PC-3 (cell line): ENCODE measurements around the gene CLEC4E. TPM values are rescaled to one million over a fixed set of nuclear protein-coding genes. Genes with fewer than 3 reads are reported as not detected.

Source experiments
- ATAC-seq: fragments of 200-7000 bp; cut with Tn5 transposase; 2 replicates; pipeline ENCODE4 v1.9.1; 2020; ENCODE audit warnings: mild to moderate bottlenecking, moderate library complexity
- BruUV-seq: library from RNA; stranded (reverse); fragments of 400-500 nt; replicated peaks from 2 replicates; lab custom pipeline; 2021; lab: Mats Ljungman, UMichigan
- CTCF ChIA-PET: fragments of 300-600 bp; sonication (Branson Sonifier 250); formaldehyde crosslinking; loops from one replicate; lab custom pipeline; 2022; ENCODE audit warnings: antibody characterized with exemption; lab: Charles Lee
- POLR2A ChIA-PET: fragments of 300-600 bp; sonication (Branson Sonifier 250); formaldehyde crosslinking; loops from one replicate; lab custom pipeline; 2022; ENCODE audit warnings: antibody characterized with exemption; ENCODE audit not compliant: unreplicated experiment; lab: Charles Lee
- DNase-seq: peaks from one replicate; pipeline ENCODE4 v3.0.0-alpha.2; 2015
- H2AFZ ChIP-seq: fragments of 300-600 bp; sonication (generic); 2 replicates; pipeline ENCODE4 v1.6.0; 2016; ENCODE audit warnings: antibody characterized with exemption, low read length
- H3F3A ChIP-seq: fragments of 300-600 bp; sonication (generic); one replicate; pipeline ENCODE4 v1.6.0; 2017; ENCODE audit warnings: antibody characterized with exemption, low read length, control low read depth, mild to moderate bottlenecking; ENCODE audit not compliant: unreplicated experiment
- H3K27ac ChIP-seq: fragments of 300-600 bp; sonication (generic); 2 replicates; pipeline ENCODE4 v1.5.1; 2016; ENCODE audit warnings: mild to moderate bottlenecking, low read length
- H3K27me3 ChIP-seq: fragments of 300-600 bp; sonication (generic); 2 replicates; pipeline ENCODE4 v1.6.1; 2016; ENCODE audit warnings: low read length, mixed read lengths
- H3K36me3 ChIP-seq: fragments of 300-600 bp; sonication (generic); 2 replicates; pipeline ENCODE4 v1.6.1; 2016; ENCODE audit warnings: low read depth, mixed run types, low read length, mixed read lengths
- H3K4me1 ChIP-seq: fragments of 300-600 bp; sonication (generic); 2 replicates; pipeline ENCODE4 v1.5.1; 2016; ENCODE audit warnings: low read length; ENCODE audit not compliant: insufficient read depth
- H3K4me2 ChIP-seq: fragments of 300-600 bp; sonication (generic); 2 replicates; pipeline ENCODE4 v1.6.0; 2016; ENCODE audit warnings: low read length
- H3K4me3 ChIP-seq: fragments of 300-600 bp; sonication (generic); 2 replicates; pipeline ENCODE4 v1.5.1; 2016; ENCODE audit warnings: mild to moderate bottlenecking, low read length, mixed read lengths
- H3K79me2 ChIP-seq: fragments of 300-600 bp; sonication (generic); 2 replicates; pipeline ENCODE4 v1.6.1; 2017; ENCODE audit warnings: low read length, mixed read lengths
- H3K9ac ChIP-seq: fragments of 300-600 bp; sonication (generic); 2 replicates; pipeline ENCODE4 v1.6.0; 2016; ENCODE audit warnings: mild to moderate bottlenecking, low read length
- H3K9me2 ChIP-seq: fragments of 300-600 bp; sonication (generic); replicated peaks from 2 replicates; pipeline ENCODE4 v1.6.1; 2016; ENCODE audit warnings: mixed run types, low read length, mixed read lengths
- H3K9me3 ChIP-seq: fragments of 300-600 bp; sonication (generic); 2 replicates; pipeline ENCODE4 v1.6.1; 2016; ENCODE audit warnings: low read length, mixed read lengths
- H4K20me1 ChIP-seq: fragments of 300-600 bp; sonication (generic); 2 replicates; pipeline ENCODE4 v1.6.1; 2016; ENCODE audit warnings: low read length, mixed read lengths
- EZH2 ChIP-seq: fragments of 300-600 bp; sonication (generic); IDR thresholded peaks from one replicate; pipeline ENCODE4 v1.6.1; 2017; ENCODE audit warnings: antibody characterized with exemption, mild to moderate bottlenecking, low read length; ENCODE audit not compliant: unreplicated experiment
- EZH2phosphoT487 ChIP-seq: fragments of 300-600 bp; sonication (generic); IDR thresholded peaks from 2 replicates; pipeline ENCODE4 v1.6.1; 2018; ENCODE audit warnings: mild to moderate bottlenecking, antibody characterized with exemption, low read length, borderline replicate concordance
- intact Hi-C: fragments of 100-400 bp; cut with micrococcal nuclease; formaldehyde crosslinking; loops from 2 replicates; pipeline ENCODE4 v1.9.0; 2023
- total RNA-seq: library from RNA; depleted of rRNA; stranded (reverse); fragments of >200 nt; gene quantifications from 2 replicates; pipeline ENCODE4 v1.2.3, GENCODE V29; 2014
- TF ChIP-seq, protein P1 (sequence below): fragments of 300-600 bp; sonication (generic); conservative IDR thresholded peaks from 2 replicates; pipeline ENCODE4 v1.5.1; 2017; ENCODE audit warnings: antibody characterized with exemption, low read depth, mild to moderate bottlenecking, low read length

CLEC4E gene
- total RNA-seq, 1 experiment from 2014 or later = not detected

DNA sequence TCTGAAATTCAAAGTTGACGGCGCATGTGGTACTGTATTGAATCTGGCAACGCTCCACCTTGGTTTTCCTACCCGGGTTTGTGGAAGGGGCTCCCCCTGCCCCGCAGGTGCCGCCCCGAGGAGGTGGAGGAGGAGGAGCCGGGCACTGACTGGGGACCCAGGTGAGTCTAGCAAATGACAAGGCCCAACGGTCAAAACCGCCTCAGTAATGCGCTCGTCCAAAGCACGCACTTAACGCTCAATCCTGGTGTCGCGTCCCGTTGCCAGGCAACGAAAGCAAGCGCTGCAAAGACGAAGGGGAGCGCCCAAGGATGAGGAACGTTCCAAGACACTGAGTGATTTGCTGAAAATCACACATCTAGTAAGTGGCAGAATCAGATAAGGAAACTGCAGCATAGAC is 24.0 kb upstream of the CLEC4E start:
- no peak for ATAC-seq
- no peak overlapping the region for H2AFZ ChIP-seq
- no peaks in the 10 kb centered on the region for H3K9me3 ChIP-seq
- H3K9ac ChIP-seq = no peak overlapping the region
- DNase-seq = no peak
- intact Hi-C loops = no loop called here
- POLR2A ChIA-PET = no interaction called here
- BruUV-seq = no TSS peak
- TF ChIP-seq EZH2 (no peak), EZH2phosphoT487 (no peak)
- TF ChIP-seq, protein P1, sequence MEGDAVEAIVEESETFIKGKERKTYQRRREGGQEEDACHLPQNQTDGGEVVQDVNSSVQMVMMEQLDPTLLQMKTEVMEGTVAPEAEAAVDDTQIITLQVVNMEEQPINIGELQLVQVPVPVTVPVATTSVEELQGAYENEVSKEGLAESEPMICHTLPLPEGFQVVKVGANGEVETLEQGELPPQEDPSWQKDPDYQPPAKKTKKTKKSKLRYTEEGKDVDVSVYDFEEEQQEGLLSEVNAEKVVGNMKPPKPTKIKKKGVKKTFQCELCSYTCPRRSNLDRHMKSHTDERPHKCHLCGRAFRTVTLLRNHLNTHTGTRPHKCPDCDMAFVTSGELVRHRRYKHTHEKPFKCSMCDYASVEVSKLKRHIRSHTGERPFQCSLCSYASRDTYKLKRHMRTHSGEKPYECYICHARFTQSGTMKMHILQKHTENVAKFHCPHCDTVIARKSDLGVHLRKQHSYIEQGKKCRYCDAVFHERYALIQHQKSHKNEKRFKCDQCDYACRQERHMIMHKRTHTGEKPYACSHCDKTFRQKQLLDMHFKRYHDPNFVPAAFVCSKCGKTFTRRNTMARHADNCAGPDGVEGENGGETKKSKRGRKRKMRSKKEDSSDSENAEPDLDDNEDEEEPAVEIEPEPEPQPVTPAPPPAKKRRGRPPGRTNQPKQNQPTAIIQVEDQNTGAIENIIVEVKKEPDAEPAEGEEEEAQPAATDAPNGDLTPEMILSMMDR = no peak
- H3K27ac ChIP-seq = no peak overlapping the region
- no peaks in the 10 kb centered on the region for H3K4me1 ChIP-seq
- no peaks in the 10 kb centered on the region for H4K20me1 ChIP-seq
- CTCF ChIA-PET = no interaction called here
- H3F3A ChIP-seq = no peaks in the 10 kb centered on the region
- H3K27me3 ChIP-seq = peaks cover 6% of the 10 kb centered on the region; the same call in 1 of the 2 replicates
- H3K4me2 ChIP-seq = no peak overlapping the region
- H3K9me2 ChIP-seq = no peaks in the 10 kb centered on the region
- no peaks in the 10 kb centered on the region for H3K36me3 ChIP-seq
- H3K79me2 ChIP-seq = no peaks in the 10 kb centered on the region
- H3K4me3 ChIP-seq = no peak overlapping the region

DNA sequence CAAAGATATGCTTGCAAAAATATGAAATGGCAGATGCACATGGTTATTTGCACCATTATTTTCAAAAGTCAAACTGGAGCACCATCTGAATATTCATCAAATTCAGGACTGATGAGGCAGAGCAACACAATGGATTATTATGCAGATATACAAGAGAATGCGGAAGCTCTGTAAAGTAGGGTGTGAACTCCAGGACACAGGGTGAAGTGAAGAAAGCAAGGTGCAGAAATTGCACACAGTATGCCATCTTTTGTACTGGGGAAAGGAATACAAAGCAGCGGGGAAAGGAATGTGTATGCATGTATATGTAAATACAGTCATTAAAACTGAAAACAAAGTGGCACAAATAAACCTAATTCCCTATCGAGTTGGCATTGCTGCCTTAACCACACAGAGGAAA is 22.7 kb upstream of the CLEC4E start:
- Histone ChIP-seq H3K9ac (no peak overlapping the region), H3K79me2 (no peaks in the 10 kb centered on the region), H3K4me1 (no peaks in the 10 kb centered on the region), H3K9me2 (no peaks in the 10 kb centered on the region), H3K36me3 (no peaks in the 10 kb centered on the region), H3K27me3 (peaks cover 6% of the 10 kb centered on the region; the same call in 1 of the 2 replicates), H3K4me2 (no peak overlapping the region), H3K27ac (no peak overlapping the region), H3K4me3 (no peak overlapping the region), H3F3A (no peaks in the 10 kb centered on the region), H4K20me1 (no peaks in the 10 kb centered on the region), H2AFZ (no peak overlapping the region), H3K9me3 (no peaks in the 10 kb centered on the region)
- ChIA-PET CTCF (no interaction called here), POLR2A (no interaction called here)
- intact Hi-C loops = no loop called here
- ATAC-seq (no peak), DNase-seq (no peak)
- TF ChIP-seq, protein P1 = no peak
- TF ChIP-seq EZH2phosphoT487 = no peak
- no peak for TF ChIP-seq EZH2
- no TSS peak for BruUV-seq

DNA sequence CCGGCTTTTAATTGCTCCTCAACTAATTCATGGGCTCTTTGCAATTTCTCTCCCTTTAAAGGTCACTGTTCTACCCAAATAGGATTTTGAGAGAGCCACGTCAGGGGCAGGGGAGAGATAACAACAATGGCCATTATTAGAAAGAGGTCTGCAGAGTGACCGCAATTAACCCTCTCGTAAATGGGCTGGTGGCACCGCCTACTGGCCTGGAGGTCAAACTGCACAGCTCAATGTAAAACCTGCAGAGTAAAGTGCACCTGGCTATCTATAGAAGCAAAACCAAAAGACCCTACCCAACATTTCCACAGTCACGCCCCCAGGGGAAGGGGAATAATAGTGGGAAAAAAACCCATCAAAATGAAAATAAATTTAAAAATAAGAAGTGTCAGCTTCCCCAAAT is 21.6 kb upstream of the CLEC4E start:
- Histone ChIP-seq H3K27me3 (peaks cover 9% of the 10 kb centered on the region; the same call in 1 of the 2 replicates), H3K9ac (no peak overlapping the region), H2AFZ (no peak overlapping the region), H3K36me3 (no peaks in the 10 kb centered on the region), H3K9me2 (no peaks in the 10 kb centered on the region), H3K27ac (no peak overlapping the region), H3K4me2 (no peak overlapping the region), H3K4me3 (no peak overlapping the region), H3K9me3 (no peaks in the 10 kb centered on the region), H4K20me1 (no peaks in the 10 kb centered on the region), H3K4me1 (no peaks in the 10 kb centered on the region), H3K79me2 (no peaks in the 10 kb centered on the region), H3F3A (no peaks in the 10 kb centered on the region)
- ChIA-PET CTCF (no interaction called here), POLR2A (no interaction called here)
- DNase-seq (no peak), ATAC-seq (no peak)
- TF ChIP-seq EZH2phosphoT487 (no peak), EZH2 (no peak)
- TF ChIP-seq, protein P1 = peak; percentile 38; the same call in 1 of the 2 replicates
- no TSS peak for BruUV-seq
- intact Hi-C loops = no loop called here
